Endothelial cell of umbilical vein (primary cell): ENCODE data around the gene SLC66A2. TPM values are rescaled to one million over a fixed set of nuclear protein-coding genes. Genes with fewer than 3 reads are reported as not detected.

Experiments used
- BruUV-seq: library from RNA; stranded (reverse); fragments of 400-500 nt; replicated peaks from 2 replicates; lab custom pipeline; 2021; lab: Mats Ljungman, UMichigan
- CTCF ChIA-PET: fragments of 300-600, 350-600 bp; sonication (Branson Sonifier 250); formaldehyde crosslinking; loops from one replicate; lab custom pipeline; 2021; ENCODE audit warnings: antibody characterized with exemption, inconsistent platforms; lab: Charles Lee
- POLR2A ChIA-PET: fragments of 300-600, 350-600 bp; sonication (Branson Sonifier 250); formaldehyde crosslinking; loops from one replicate; lab custom pipeline; 2021; ENCODE audit warnings: antibody characterized with exemption, inconsistent platforms; lab: Charles Lee
- DNase-seq: peaks from one replicate; pipeline ENCODE4 v3.0.0-alpha.2; 2011; ENCODE audit warnings: low read depth, low spot score
- FAIRE-seq: peaks from 2 replicates; lab custom pipeline; 2011; peaks lifted over from hg19 to GRCh38; lab: Jason Lieb, UNC
- H2AFZ ChIP-seq: 2 replicates; pipeline ENCODE4 v1.6.0; 2012; ENCODE audit warnings: low read depth, low read length, control low read depth, inconsistent platforms
- H3K27ac ChIP-seq: 2 replicates; pipeline ENCODE4 v1.5.1; 2011; ENCODE audit warnings: low read depth, mild to moderate bottlenecking, control low read depth, low read length, moderate library complexity; ENCODE audit not compliant: insufficient read depth
- H3K27me3 ChIP-seq, 2 experiments: 2 replicates each; pipeline versions ENCODE4 v1.6.0 to v1.6.1; 2011; ENCODE audit warnings: low read length in 2 of 2, mixed read lengths in 1 of 2; ENCODE audit not compliant: control insufficient read depth in 2 of 2, insufficient read depth in 2 of 2
- H3K36me3 ChIP-seq, 2 experiments: 2 replicates in 1 of 2; 3 replicates in 1 of 2; pipeline ENCODE4 v1.5.1; 2011; ENCODE audit warnings: low read length in 2 of 2, mild to moderate bottlenecking in 1 of 2, moderate library complexity in 1 of 2; ENCODE audit not compliant: control insufficient read depth in 2 of 2, insufficient read depth in 2 of 2; ENCODE audit errors: extremely low read depth in 1 of 2
- H3K4me1 ChIP-seq: 3 replicates; pipeline ENCODE4 v1.5.1; 2011; ENCODE audit warnings: mild to moderate bottlenecking, low read length; ENCODE audit not compliant: control insufficient read depth, insufficient read depth; ENCODE audit errors: extremely low read depth
- H3K4me2 ChIP-seq: 2 replicates; pipeline ENCODE4 v1.6.1; 2011; ENCODE audit warnings: low read length, control low read depth, mixed read lengths; ENCODE audit not compliant: insufficient read depth
- H3K4me3 ChIP-seq, 3 experiments: fragments of 200-600 bp in 1 of 3; sonication (generic), shearing (Covaris generic) in 1 of 3; replicated peaks in 1 of 3; 2 replicates each; pipeline ENCODE4 v1.5.1; 2011 to 2016; ENCODE audit warnings: control low read depth in 3 of 3, low read length in 3 of 3, mild to moderate bottlenecking in 2 of 3, inconsistent platforms in 1 of 3, low read depth in 1 of 3, moderate library complexity in 1 of 3; ENCODE audit not compliant: insufficient read depth in 1 of 3
- H3K79me2 ChIP-seq: 2 replicates; pipeline ENCODE4 v1.6.0; 2012; ENCODE audit warnings: low read length, inconsistent platforms; ENCODE audit not compliant: control insufficient read depth, insufficient read depth
- H3K9ac ChIP-seq: replicated peaks from 2 replicates; pipeline ENCODE3; 2011; ENCODE audit warnings: low read length, control low read depth; ENCODE audit not compliant: insufficient read depth; ENCODE audit errors: extremely low read depth
- H3K9me1 ChIP-seq: replicated peaks from 3 replicates; pipeline ENCODE4 v1.6.0; 2011; ENCODE audit warnings: mild to moderate bottlenecking, low read length; ENCODE audit not compliant: control insufficient read depth, insufficient read depth; ENCODE audit errors: extremely low read depth
- H3K9me3 ChIP-seq: replicated peaks from 2 replicates; pipeline ENCODE4 v1.5.1; 2012; ENCODE audit warnings: low read length, inconsistent platforms; ENCODE audit not compliant: control insufficient read depth, insufficient read depth
- H4K20me1 ChIP-seq: replicated peaks from 2 replicates; pipeline ENCODE3; 2011; ENCODE audit warnings: mild to moderate bottlenecking, low read length; ENCODE audit not compliant: control insufficient read depth, insufficient read depth; ENCODE audit errors: extremely low read depth
- CTCF ChIP-seq, 2 donors: IDR thresholded peaks; 1 replicate in 1 of 2; 2 replicates in 1 of 2; pipeline ENCODE4 v1.5.1; 2011; ENCODE audit warnings: low read length in 2 of 2, mild to moderate bottlenecking in 2 of 2, moderate library complexity in 2 of 2, control low read depth in 1 of 2, inconsistent platforms in 1 of 2, low read depth in 1 of 2; ENCODE audit not compliant: insufficient read depth in 1 of 2; ENCODE audit errors: extremely low read depth in 1 of 2
- EZH2 ChIP-seq: IDR thresholded peaks from 2 replicates; pipeline ENCODE4 v1.6.1; 2012; ENCODE audit warnings: borderline replicate concordance, low read depth, mild to moderate bottlenecking, moderate library complexity, low read length, inconsistent platforms; ENCODE audit not compliant: severe bottlenecking
- FOS ChIP-seq: IDR thresholded peaks from 2 replicates; pipeline ENCODE4 v1.6.1; 2011; ENCODE audit warnings: mild to moderate bottlenecking, low read length, moderate library complexity, borderline replicate concordance; ENCODE audit not compliant: insufficient read depth
- GATA2 ChIP-seq: IDR thresholded peaks from 2 replicates; pipeline ENCODE4 v1.7.0; 2011; ENCODE audit warnings: low read depth, mild to moderate bottlenecking, moderate library complexity, mixed read lengths, low read length; ENCODE audit not compliant: insufficient read length, insufficient read depth
- MAX ChIP-seq: IDR thresholded peaks from 2 replicates; pipeline ENCODE4 v1.6.1; 2011; ENCODE audit not compliant: insufficient read depth, insufficient read length
- POLR2AphosphoS5 ChIP-seq: IDR thresholded peaks from 2 replicates; pipeline ENCODE4 v1.6.1; 2012; ENCODE audit warnings: low read depth, mild to moderate bottlenecking, control low read depth, low read length, moderate library complexity; ENCODE audit not compliant: insufficient read depth
- dilution Hi-C: fragments of 300-500 bp; cut with MboI; formaldehyde crosslinking; loops from one replicate; pipeline ENCODE4 v1.15.0; 2019; ENCODE audit warnings: low sequenced_read_pairs; ENCODE audit not compliant: extremely low pct_ligation_motif_present
- intact Hi-C: fragments of 100-400 bp; cut with micrococcal nuclease; formaldehyde crosslinking; loops from one replicate; pipeline ENCODE4 v1.10.0; 2022
- polyA plus RNA-seq, 4 experiments: library from polyadenylated mRNA; depleted of rRNA in 3 of 4; stranded (reverse) in 3 of 4; unstranded in 1 of 4; fragments of >200 nt; gene quantifications; 2 replicates each; pipeline versions ENCODE4 v1.2.1 to v1.2.3, GENCODE V29; 2011 to 2012; ENCODE audit warnings: missing spikeins in 1 of 4
- total RNA-seq: library from RNA; stranded (reverse); gene quantifications from 2 replicates; pipeline ENCODE4 v1.2.3, GENCODE V29; 2021

The SLC66A2 gene
- total and polyA plus RNA-seq, 2 donors (not counting 3 experiments of a cell fraction or from before 2014, with no cell fraction given) = 32.5 to 37.1 TPM

- H3K27ac ChIP-seq = peak overlapping the region; percentile 11
- intact Hi-C loops = loop anchor here (1.0 to 5.0 kb wide), 6 partner anchors 23 to 611 kb away; partner anchors contain the start of genes ADNP2, CTDP1, RBFA and SLC66A2
- H4K20me1 ChIP-seq = no peaks in the 10 kb centered on the region
- BruUV-seq = no TSS peak
- H3K4me1 ChIP-seq = peaks cover 13% of the 10 kb centered on the region
- dilution Hi-C loops = no loop called here
- no peak for FAIRE-seq
- POLR2A ChIA-PET = no interaction called here
- H3K4me2 ChIP-seq = peak overlapping the region; percentile 97
- no peaks in the 10 kb centered on the region for H3K27me3 ChIP-seq
- H3K79me2 ChIP-seq = peaks cover 52% of the 10 kb centered on the region
- H3K9ac ChIP-seq = peak overlapping the region; percentile 75
- H3K9me1 ChIP-seq = no peaks in the 10 kb centered on the region
- peak overlapping the region; percentile 69 to 96 (median 96) for H3K4me3 ChIP-seq
- DNase-seq = no peak
- no peak for TF ChIP-seq EZH2
- peak in 1 of 2 donors; percentile 45 for TF ChIP-seq CTCF (IDR thresholded peaks at IDR 0.05; ENCODE audit: extremely low read depth in 1 of 2, insufficient read depth in 1 of 2, low read depth in 1 of 2, low read length in 2 of 2)
- H2AFZ ChIP-seq = peak overlapping the region; percentile 62
- no peaks in the 10 kb centered on the region for H3K9me3 ChIP-seq
- H3K36me3 ChIP-seq = peaks cover 2 to 4% of the 10 kb centered on the region in 2 experiments
- CTCF ChIA-PET = interaction anchor here (2.7 kb wide), 1 partner anchor 46 kb away, joined by 24 read pairs; the partner anchor contains the start of gene RBFA
Measured at GRCh38 chr18:79988071-79988450, 36.6 kb upstream of the SLC66A2 start.

GRCh38 chr18:79987566-79987965 is 36.1 kb upstream of the SLC66A2 start:
- TF ChIP-seq GATA2 (no peak), CTCF (IDR thresholded peaks at IDR 0.05; ENCODE audit: extremely low read depth in 1 of 2, insufficient read depth in 1 of 2, low read depth in 1 of 2, low read length in 2 of 2) (no peak), MAX (no peak), POLR2AphosphoS5 (no peak), EZH2 (no peak), FOS (peak; percentile 19)
- Histone ChIP-seq H3K4me2 (peak overlapping the region; percentile 97), H2AFZ (no peak overlapping the region), H3K4me3 (peak overlapping the region; percentile 69 to 96 (median 96)), H3K9me1 (no peaks in the 10 kb centered on the region), H3K27ac (peak overlapping the region; percentile 11), H3K9me3 (no peaks in the 10 kb centered on the region), H4K20me1 (no peaks in the 10 kb centered on the region), H3K27me3 (no peaks in the 10 kb centered on the region), H3K9ac (peak overlapping the region; percentile 75), H3K36me3 (peaks cover 2 to 4% of the 10 kb centered on the region in 2 experiments), H3K79me2 (peaks cover 57% of the 10 kb centered on the region), H3K4me1 (peaks cover 13% of the 10 kb centered on the region)
- dilution Hi-C loops = no loop called here
- FAIRE-seq (peak; percentile 49), DNase-seq (no peak)
- intact Hi-C loops = loop anchor here (5.0 kb wide), 1 partner anchor 610 kb away; no protein-coding TSS in a partner anchor
- ChIA-PET POLR2A (no interaction called here), CTCF (interaction anchor here (1.5 to 2.7 kb wide), 2 partner anchors 23 to 47 kb away, joined by 5 to 24 read pairs; partner anchors contain the start of genes HSBP1L1 and RBFA)
- BruUV-seq = TSS peak; percentile 52
